GM12872 (cell line): ENCODE data around the gene CEP57.

Source experiments
- CTCF ChIP-seq: IDR thresholded peaks from 3 replicates; pipeline ENCODE4 v1.5.1; 2011; ENCODE audit warnings: low read depth, mild to moderate bottlenecking, low read length, moderate library complexity; ENCODE audit not compliant: insufficient read depth

The CEP57 gene

GRCh38 chr11:95796501-95796900 is 6.2 kb downstream of the CEP57 start:
- no peak for TF ChIP-seq CTCF

- TF ChIP-seq CTCF: no peak
These were observed 9.2 kb downstream of the CEP57 start for GRCh38 chr11:95799546-95799945.

GRCh38 chr11:95800438-95800837 is 10.1 kb downstream of the CEP57 start:
- TF ChIP-seq CTCF: no peak

- no peak for TF ChIP-seq CTCF
These were observed 12.5 kb downstream of the CEP57 start for GRCh38 chr11:95802806-95803205.

- no peak for TF ChIP-seq CTCF
These were observed 13.7 kb downstream of the CEP57 start for GRCh38 chr11:95803973-95804372.

GRCh38 chr11:95805869-95806268 is 15.6 kb downstream of the CEP57 start:
- no peak for TF ChIP-seq CTCF

GRCh38 chr11:95816037-95816436 is 25.7 kb downstream of the CEP57 start:
- no peak for TF ChIP-seq CTCF

- TF ChIP-seq CTCF: no peak
These were observed 31.3 kb downstream of the CEP57 start for GRCh38 chr11:95821640-95822039.
